ENCODE data around the gene KSR1.

Gene KSR1

GRCh38 chr17:27535178-27535928 is 79.1 kb downstream of the KSR1 start:
- no peak for DNase-seq (ENCODE audit: low read depth, low spot score)

GRCh38 chr17:27535975-27536374 is 79.7 kb downstream of the KSR1 start:
- DNase-seq (ENCODE audit: low read depth, low spot score), result no peak

- DNase-seq (ENCODE audit: low read depth, low spot score), result no peak
Measured at GRCh38 chr17:27536781-27537180, 80.5 kb downstream of the KSR1 start.

- DNase-seq (ENCODE audit: low read depth, low spot score), result no peak
Measured at GRCh38 chr17:27538156-27538955, 82.1 kb downstream of the KSR1 start.

- no peak for DNase-seq (ENCODE audit: low read depth, low spot score)
Measured at GRCh38 chr17:27539152-27539551, 82.9 kb downstream of the KSR1 start.

GRCh38 chr17:27539794-27540317 is 83.6 kb downstream of the KSR1 start:
- DNase-seq (ENCODE audit: low read depth, low spot score), result no peak

GRCh38 chr17:27540318-27541101 is 84.3 kb downstream of the KSR1 start:
- no peak for DNase-seq (ENCODE audit: low read depth, low spot score)

- DNase-seq (ENCODE audit: low read depth, low spot score), result no peak
Measured at GRCh38 chr17:27541301-27542023, 85.2 kb downstream of the KSR1 start.

GRCh38 chr17:27542841-27543463 is 86.7 kb downstream of the KSR1 start:
- no peak for DNase-seq (ENCODE audit: low read depth, low spot score)

GRCh38 chr17:27543464-27543856 is 87.2 kb downstream of the KSR1 start:
- DNase-seq (ENCODE audit: low read depth, low spot score), result no peak

GRCh38 chr17:27543958-27544349 is 87.7 kb downstream of the KSR1 start:
- DNase-seq (ENCODE audit: low read depth, low spot score), result no peak

- no peak for DNase-seq (ENCODE audit: low read depth, low spot score)
Measured at GRCh38 chr17:27544350-27545131, 88.3 kb downstream of the KSR1 start.

GRCh38 chr17:27545562-27546229 is 89.4 kb downstream of the KSR1 start:
- DNase-seq (ENCODE audit: low read depth, low spot score), result no peak

GRCh38 chr17:27546624-27547300 is 90.5 kb downstream of the KSR1 start:
- no peak for DNase-seq (ENCODE audit: low read depth, low spot score)

- DNase-seq (ENCODE audit: low read depth, low spot score), result no peak
Measured at GRCh38 chr17:27547301-27547683, 91.0 kb downstream of the KSR1 start.

GRCh38 chr17:27548369-27548768 is 92.1 kb downstream of the KSR1 start:
- DNase-seq (ENCODE audit: low read depth, low spot score), result no peak

- DNase-seq (ENCODE audit: low read depth, low spot score), result no peak
Measured at GRCh38 chr17:27549251-27549893, 93.1 kb downstream of the KSR1 start.

- DNase-seq (ENCODE audit: low read depth, low spot score), result no peak
Measured at GRCh38 chr17:27550291-27550930, 94.2 kb downstream of the KSR1 start.

Measured in iPS DF 19.7 (cell line).